ENCODE results near the gene DIP2C.

GRCh38 chr10:429696-430095 lies 259.8 kb downstream of the DIP2C start:
- TF ChIP-seq EZH2 (IDR thresholded peaks at IDR 0.05; ENCODE audit: borderline replicate concordance, insufficient read depth, low read depth, low read length, poor library complexity, severe bottlenecking), result no peak
- TF ChIP-seq, protein P1, sequence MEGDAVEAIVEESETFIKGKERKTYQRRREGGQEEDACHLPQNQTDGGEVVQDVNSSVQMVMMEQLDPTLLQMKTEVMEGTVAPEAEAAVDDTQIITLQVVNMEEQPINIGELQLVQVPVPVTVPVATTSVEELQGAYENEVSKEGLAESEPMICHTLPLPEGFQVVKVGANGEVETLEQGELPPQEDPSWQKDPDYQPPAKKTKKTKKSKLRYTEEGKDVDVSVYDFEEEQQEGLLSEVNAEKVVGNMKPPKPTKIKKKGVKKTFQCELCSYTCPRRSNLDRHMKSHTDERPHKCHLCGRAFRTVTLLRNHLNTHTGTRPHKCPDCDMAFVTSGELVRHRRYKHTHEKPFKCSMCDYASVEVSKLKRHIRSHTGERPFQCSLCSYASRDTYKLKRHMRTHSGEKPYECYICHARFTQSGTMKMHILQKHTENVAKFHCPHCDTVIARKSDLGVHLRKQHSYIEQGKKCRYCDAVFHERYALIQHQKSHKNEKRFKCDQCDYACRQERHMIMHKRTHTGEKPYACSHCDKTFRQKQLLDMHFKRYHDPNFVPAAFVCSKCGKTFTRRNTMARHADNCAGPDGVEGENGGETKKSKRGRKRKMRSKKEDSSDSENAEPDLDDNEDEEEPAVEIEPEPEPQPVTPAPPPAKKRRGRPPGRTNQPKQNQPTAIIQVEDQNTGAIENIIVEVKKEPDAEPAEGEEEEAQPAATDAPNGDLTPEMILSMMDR (IDR thresholded peaks at IDR 0.05), result no peak
